RPMI7951 (cell line): ENCODE data around the gene SULF2. TPM values are rescaled to one million over a fixed set of nuclear protein-coding genes. Genes with fewer than 3 reads are reported as not detected.
A peak's percentile ranks its signal among the peaks of the same experiment; 100 is the strongest.
"Not testable (repeated sequence)": the region's sequence is repeated elsewhere in the genome, so short reads cannot be mapped to it uniquely, and the experiment has no call there.

Experiments used
- DNase-seq: peaks from one replicate; pipeline ENCODE4 v3.0.0-alpha.2; 2012; ENCODE audit warnings: low read depth
- total RNA-seq: library from RNA; depleted of rRNA; stranded (reverse); fragments of >200 nt; shearing (Covaris generic); gene quantifications from 2 replicates; pipeline ENCODE4 v1.2.3, GENCODE V29; 2014; rRNA removed

Gene SULF2
- 66.1 and 74.4 TPM in 2 replicates for total RNA-seq

GRCh38 chr20:47785311-47785853 is at the start of gene SULF2:
Gene SULF2, minus strand, starts transcription at chr20:47785481. Its CDS starts 28,118 bp downstream, at chr20:47757363.
- DNase-seq, result peak; percentile 48

GRCh38 chr20:47831675-47832074 is 46.4 kb upstream of the SULF2 start:
- DNase-seq, result not testable (repeated sequence)

GRCh38 chr20:47826716-47827115 is 41.4 kb upstream of the SULF2 start:
- DNase-seq, result not testable (repeated sequence)

GRCh38 chr20:47826006-47826405 is 40.7 kb upstream of the SULF2 start:
- DNase-seq, result not testable (repeated sequence)

- no peak for DNase-seq
Measured at GRCh38 chr20:47825011-47825762, 39.9 kb upstream of the SULF2 start.

- DNase-seq, result not testable (repeated sequence)
Measured at GRCh38 chr20:47823941-47824340, 38.7 kb upstream of the SULF2 start.

- DNase-seq, result peak; percentile 69
Measured at GRCh38 chr20:47821481-47822100, 36.3 kb upstream of the SULF2 start.

GRCh38 chr20:47818996-47819609 is 33.8 kb upstream of the SULF2 start:
- DNase-seq, result no peak

- no peak for DNase-seq
Measured at GRCh38 chr20:47818466-47818865, 33.2 kb upstream of the SULF2 start.

- no peak for DNase-seq
Measured at GRCh38 chr20:47818016-47818415, 32.7 kb upstream of the SULF2 start.

GRCh38 chr20:47817573-47817972 is 32.3 kb upstream of the SULF2 start:
- peak; percentile 61 for DNase-seq

GRCh38 chr20:47816487-47817451 is 31.5 kb upstream of the SULF2 start:
- DNase-seq, result no peak

- DNase-seq, result no peak
Measured at GRCh38 chr20:47815866-47816265, 30.6 kb upstream of the SULF2 start.

GRCh38 chr20:47815416-47815806 is 30.1 kb upstream of the SULF2 start:
- DNase-seq, result no peak

GRCh38 chr20:47814632-47815415 is 29.5 kb upstream of the SULF2 start:
- no peak for DNase-seq

- DNase-seq, result no peak
Measured at GRCh38 chr20:47810721-47811347, 25.6 kb upstream of the SULF2 start.

GRCh38 chr20:47810116-47810677 is 24.9 kb upstream of the SULF2 start:
- peak; percentile 76 for DNase-seq

- peak; percentile 99 for DNase-seq
Measured at GRCh38 chr20:47809161-47809960, 24.1 kb upstream of the SULF2 start.

- no peak for DNase-seq
Measured at GRCh38 chr20:47805951-47806350, 20.7 kb upstream of the SULF2 start.
